KMS-11 (cell line): ENCODE results near the gene PLIN3.

Experiments
- H2AFZ ChIP-seq: fragments of 200-600 bp; sonication (generic); 2 replicates; pipeline ENCODE4 v1.6.1; 2016; ENCODE audit warnings: antibody characterized with exemption, mixed run types, low read depth
- H3K27ac ChIP-seq: fragments of 200-600 bp; sonication (generic); 2 replicates; pipeline ENCODE4 v1.6.1; 2016; ENCODE audit warnings: mild to moderate bottlenecking, mixed run types
- H3K27me3 ChIP-seq: fragments of 200-600 bp; sonication (generic); 2 replicates; pipeline ENCODE4 v1.6.1; 2017; ENCODE audit warnings: mild to moderate bottlenecking, low read depth, mixed run types, moderate library complexity; ENCODE audit not compliant: insufficient read depth
- H3K36me3 ChIP-seq: fragments of 200-600 bp; sonication (generic); 2 replicates; pipeline ENCODE4 v1.6.1; 2017; ENCODE audit warnings: mild to moderate bottlenecking, mixed run types; ENCODE audit not compliant: insufficient read depth
- H3K4me1 ChIP-seq: fragments of 200-600 bp; sonication (generic); 2 replicates; pipeline ENCODE4 v1.6.1; 2016; ENCODE audit warnings: mild to moderate bottlenecking, low read depth, mixed run types; ENCODE audit not compliant: poor library complexity, severe bottlenecking
- H3K4me2 ChIP-seq: fragments of 200-600 bp; sonication (generic); 2 replicates; pipeline ENCODE4 v1.7.0; 2016; ENCODE audit warnings: mild to moderate bottlenecking, mixed run types
- H3K4me3 ChIP-seq: fragments of 200-600 bp; sonication (generic); IDR thresholded peaks from 2 replicates; pipeline ENCODE4 v1.6.1; 2017; ENCODE audit warnings: low read depth, low read length, mixed read lengths; ENCODE audit not compliant: insufficient read depth
- H3K79me2 ChIP-seq: fragments of 200-600 bp; sonication (generic); 2 replicates; pipeline ENCODE4 v1.6.1; 2016; ENCODE audit warnings: low read depth, mixed run types; ENCODE audit not compliant: insufficient read depth
- H3K9ac ChIP-seq: fragments of 200-600 bp; sonication (generic); 2 replicates; pipeline ENCODE4 v1.6.1; 2016; ENCODE audit warnings: mild to moderate bottlenecking, mixed run types
- H4K20me1 ChIP-seq: fragments of 200-600 bp; sonication (generic); 2 replicates; pipeline ENCODE4 v1.6.1; 2016; ENCODE audit warnings: mild to moderate bottlenecking, mixed run types; ENCODE audit not compliant: insufficient read depth
- TF ChIP-seq, protein P1 (sequence below): fragments of 200-600 bp; sonication (generic); conservative IDR thresholded peaks from 2 replicates; pipeline ENCODE4 v1.6.1; 2017; ENCODE audit warnings: low read depth, mild to moderate bottlenecking, antibody characterized with exemption, low read length, moderate library complexity, mixed read lengths

PLIN3 gene

DNA sequence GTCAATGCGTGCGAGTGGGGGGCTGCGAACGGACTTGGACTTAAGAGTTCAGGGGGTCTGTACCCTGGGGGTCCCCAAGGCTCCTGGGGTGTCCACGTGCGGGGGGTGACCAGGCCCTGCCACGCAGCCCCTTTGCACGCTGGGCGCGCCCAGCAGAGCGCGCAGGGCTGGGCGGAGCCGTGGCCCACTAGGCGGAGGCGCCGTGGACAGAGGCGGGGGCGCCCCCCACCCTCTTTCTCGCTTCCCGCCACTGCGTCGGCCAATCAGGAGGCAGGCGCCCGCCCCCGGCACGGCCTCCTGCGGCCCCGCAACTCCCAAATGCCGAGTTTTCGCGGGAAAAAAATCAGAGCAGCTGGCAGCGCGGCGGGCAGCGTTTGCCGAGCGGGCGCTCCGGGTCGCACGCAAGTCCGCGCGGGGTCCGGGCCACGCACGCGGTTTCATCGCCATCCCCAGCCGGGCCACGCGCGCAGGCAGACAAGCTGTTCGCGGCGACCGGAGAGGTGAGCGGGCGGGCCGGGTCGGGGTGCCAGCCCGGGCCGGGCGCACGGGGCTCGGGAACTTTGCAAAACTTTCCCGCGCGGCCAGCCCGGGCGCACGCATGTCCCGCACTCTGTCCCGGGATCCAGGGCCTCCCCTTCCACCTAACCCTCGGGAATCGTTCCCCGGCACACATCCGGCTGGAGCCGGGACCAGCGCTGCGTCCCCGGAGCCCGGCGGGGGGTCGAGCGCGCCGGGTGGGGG, 41.9 kb upstream of the PLIN3 start, which contains the start of gene UHRF1:
Gene UHRF1, plus strand, starts transcription at position 346 of the 741 bp plus-strand sequence. CDS start 1,385 bp downstream, outside the sequence.
- 0 out of 2 replicates have a peak, but pooled peaks cover 2% of the 10 kb centered on the region for H4K20me1 ChIP-seq
- TF ChIP-seq, protein P1, sequence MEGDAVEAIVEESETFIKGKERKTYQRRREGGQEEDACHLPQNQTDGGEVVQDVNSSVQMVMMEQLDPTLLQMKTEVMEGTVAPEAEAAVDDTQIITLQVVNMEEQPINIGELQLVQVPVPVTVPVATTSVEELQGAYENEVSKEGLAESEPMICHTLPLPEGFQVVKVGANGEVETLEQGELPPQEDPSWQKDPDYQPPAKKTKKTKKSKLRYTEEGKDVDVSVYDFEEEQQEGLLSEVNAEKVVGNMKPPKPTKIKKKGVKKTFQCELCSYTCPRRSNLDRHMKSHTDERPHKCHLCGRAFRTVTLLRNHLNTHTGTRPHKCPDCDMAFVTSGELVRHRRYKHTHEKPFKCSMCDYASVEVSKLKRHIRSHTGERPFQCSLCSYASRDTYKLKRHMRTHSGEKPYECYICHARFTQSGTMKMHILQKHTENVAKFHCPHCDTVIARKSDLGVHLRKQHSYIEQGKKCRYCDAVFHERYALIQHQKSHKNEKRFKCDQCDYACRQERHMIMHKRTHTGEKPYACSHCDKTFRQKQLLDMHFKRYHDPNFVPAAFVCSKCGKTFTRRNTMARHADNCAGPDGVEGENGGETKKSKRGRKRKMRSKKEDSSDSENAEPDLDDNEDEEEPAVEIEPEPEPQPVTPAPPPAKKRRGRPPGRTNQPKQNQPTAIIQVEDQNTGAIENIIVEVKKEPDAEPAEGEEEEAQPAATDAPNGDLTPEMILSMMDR, result no peak
- H3K4me2 ChIP-seq, result peak within 1 kb of the TSS; percentile 92
- H3K4me1 ChIP-seq, result peaks cover 5% of the 10 kb centered on the region
- peak within 1 kb of the TSS; percentile 66 for H2AFZ ChIP-seq
- H3K79me2 ChIP-seq, result peaks cover 42% of the 10 kb centered on the region
- no peak within 1 kb of the TSS for H3K4me3 ChIP-seq
- peak within 1 kb of the TSS; percentile 63 for H3K27ac ChIP-seq
- H3K9ac ChIP-seq, result peak within 1 kb of the TSS; percentile 89
- H3K36me3 ChIP-seq, result no peaks in the 10 kb centered on the region; the same call in 1 of the 2 replicates
- H3K27me3 ChIP-seq, result no peaks in the 10 kb centered on the region

DNA sequence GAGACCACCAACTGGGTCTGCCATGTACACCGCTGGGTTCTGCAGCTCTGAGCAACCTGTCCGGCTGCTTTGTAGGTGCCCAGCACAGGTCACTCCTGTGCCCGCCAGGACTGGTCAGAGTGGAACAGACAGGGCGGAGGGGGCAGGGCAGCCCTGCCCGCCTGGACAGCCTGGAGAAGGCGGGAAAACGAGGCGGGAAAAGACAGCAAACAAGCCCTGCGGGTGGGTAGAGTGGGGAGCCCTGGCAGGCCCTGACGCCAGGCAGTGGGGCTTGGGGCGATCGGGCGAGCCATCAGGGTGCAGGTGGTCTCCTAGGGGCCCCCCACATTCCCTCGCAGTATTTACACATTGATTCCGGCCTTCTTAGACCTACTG, 41.3 kb upstream of the PLIN3 start:
- peak overlapping the region; percentile 66 for H2AFZ ChIP-seq
- H3K4me3 ChIP-seq, result no peak overlapping the region
- H4K20me1 ChIP-seq, result 0 out of 2 replicates have a peak, but pooled peaks cover 2% of the 10 kb centered on the region
- no peaks in the 10 kb centered on the region; the same call in 1 of the 2 replicates for H3K36me3 ChIP-seq
- H3K27ac ChIP-seq, result no peak overlapping the region
- TF ChIP-seq, protein P1, result no peak
- 0 out of 2 replicates have a peak overlapping the region, but pooled peaks have one; percentile 48 for H3K4me2 ChIP-seq
- H3K9ac ChIP-seq, result peak overlapping the region; percentile 89; the same call in 1 of the 2 replicates
- no peaks in the 10 kb centered on the region for H3K27me3 ChIP-seq
- H3K4me1 ChIP-seq, result peaks cover 5% of the 10 kb centered on the region
- H3K79me2 ChIP-seq, result peaks cover 37% of the 10 kb centered on the region

DNA sequence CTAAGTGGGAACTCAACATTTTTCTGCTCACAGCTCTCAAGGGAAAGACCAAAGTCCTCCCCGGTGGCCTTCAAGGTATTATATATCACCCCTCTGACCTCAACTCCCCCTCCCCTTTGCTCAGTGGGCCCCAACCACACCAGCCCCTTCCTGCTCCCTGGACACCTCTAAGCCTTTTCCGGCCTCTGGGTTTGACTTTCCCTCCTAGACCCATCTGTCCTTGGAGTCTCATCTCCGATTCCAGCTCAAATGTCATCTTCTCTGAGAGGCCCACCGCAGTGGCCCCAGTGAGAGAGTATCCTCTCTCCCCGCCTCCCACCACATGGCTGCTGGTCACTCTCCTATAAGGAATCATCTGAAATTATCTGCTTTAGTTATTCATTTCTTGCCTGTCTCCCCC, 40.9 kb upstream of the PLIN3 start:
- TF ChIP-seq, protein P1, result no peak
- H2AFZ ChIP-seq, result peak overlapping the region; percentile 66
- no peaks in the 10 kb centered on the region for H3K27me3 ChIP-seq
- H4K20me1 ChIP-seq, result 0 out of 2 replicates have a peak, but pooled peaks cover 2% of the 10 kb centered on the region
- no peak overlapping the region for H3K27ac ChIP-seq
- H3K36me3 ChIP-seq, result no peaks in the 10 kb centered on the region; the same call in 1 of the 2 replicates
- no peak overlapping the region for H3K4me2 ChIP-seq
- H3K79me2 ChIP-seq, result peaks cover 33% of the 10 kb centered on the region
- H3K9ac ChIP-seq, result no peak overlapping the region; the same call in 1 of the 2 replicates
- H3K4me1 ChIP-seq, result peaks cover 5% of the 10 kb centered on the region
- no peak overlapping the region for H3K4me3 ChIP-seq

DNA sequence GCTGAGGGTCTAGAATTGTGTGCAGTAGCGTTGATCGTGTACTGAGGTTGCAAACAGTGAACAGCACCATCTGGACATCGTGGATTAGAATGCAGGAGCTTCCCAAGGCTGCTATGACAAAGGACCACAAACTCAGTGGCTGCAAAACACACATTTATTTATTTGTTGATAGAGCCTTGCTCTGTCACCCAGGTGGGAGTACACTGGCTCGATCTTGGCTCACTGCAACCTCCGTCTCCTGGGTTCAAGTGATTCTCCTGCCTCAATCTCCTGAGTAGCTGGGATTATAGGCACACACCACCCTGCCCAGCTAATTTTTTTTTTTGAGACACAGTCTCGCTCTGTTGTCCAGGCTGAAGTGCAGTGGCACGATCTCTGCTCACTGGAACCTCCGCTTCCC, 39.5 kb upstream of the PLIN3 start:
- H4K20me1 ChIP-seq, result no peaks in the 10 kb centered on the region
- peaks cover 19% of the 10 kb centered on the region for H3K79me2 ChIP-seq
- H3K4me2 ChIP-seq, result no peak overlapping the region
- no peak overlapping the region for H3K4me3 ChIP-seq
- no peak overlapping the region for H3K9ac ChIP-seq
- TF ChIP-seq, protein P1, result no peak
- no peaks in the 10 kb centered on the region for H3K27me3 ChIP-seq
- H2AFZ ChIP-seq, result no peak overlapping the region
- H3K27ac ChIP-seq, result no peak overlapping the region
- no peaks in the 10 kb centered on the region for H3K36me3 ChIP-seq
- H3K4me1 ChIP-seq, result peaks cover 5% of the 10 kb centered on the region
